ENCODE results near the gene RELL1.

RELL1 gene

GRCh38 chr4:37686373-37687193, at the start of gene RELL1:
Gene RELL1, minus strand, starts transcription at chr4:37686376. Its CDS starts 89 bp downstream, at chr4:37686287.
- peak; percentile 99 for DNase-seq

- DNase-seq, result no peak
These were observed 49.4 kb upstream of the RELL1 start for GRCh38 chr4:37735578-37735977.

- no peak for DNase-seq
These were observed 48.8 kb upstream of the RELL1 start for GRCh38 chr4:37734989-37735388.

GRCh38 chr4:37733240-37733867, 47.2 kb upstream of the RELL1 start:
- DNase-seq, result no peak

GRCh38 chr4:37732526-37733186, 46.5 kb upstream of the RELL1 start:
- no peak for DNase-seq

- DNase-seq, result no peak
These were observed 43.5 kb upstream of the RELL1 start for GRCh38 chr4:37729649-37730004.

GRCh38 chr4:37728064-37728463, 41.9 kb upstream of the RELL1 start:
- DNase-seq, result no peak

- DNase-seq, result no peak
These were observed 41.5 kb upstream of the RELL1 start for GRCh38 chr4:37727635-37728034.

- no peak for DNase-seq
These were observed 40.5 kb upstream of the RELL1 start for GRCh38 chr4:37726666-37727065.

GRCh38 chr4:37725718-37726117, 39.5 kb upstream of the RELL1 start:
- DNase-seq, result no peak

- no peak for DNase-seq
These were observed 36.9 kb upstream of the RELL1 start for GRCh38 chr4:37723067-37723466.

GRCh38 chr4:37721995-37722638, 35.9 kb upstream of the RELL1 start:
- DNase-seq, result peak; percentile 4

- no peak for DNase-seq
These were observed 32.8 kb upstream of the RELL1 start for GRCh38 chr4:37719021-37719420.

GRCh38 chr4:37717576-37717975, 31.4 kb upstream of the RELL1 start:
- no peak for DNase-seq

GRCh38 chr4:37715889-37716402, 29.8 kb upstream of the RELL1 start:
- DNase-seq, result no peak

- no peak for DNase-seq
These were observed 24.3 kb upstream of the RELL1 start for GRCh38 chr4:37710491-37710890.

- DNase-seq, result no peak
These were observed 19.9 kb upstream of the RELL1 start for GRCh38 chr4:37706032-37706431.

GRCh38 chr4:37705571-37705970, 19.4 kb upstream of the RELL1 start:
- no peak for DNase-seq

- no peak for DNase-seq
These were observed 13.8 kb upstream of the RELL1 start for GRCh38 chr4:37699868-37700481.

GRCh38 chr4:37697566-37697965, 11.4 kb upstream of the RELL1 start:
- DNase-seq, result no peak

GRCh38 chr4:37693450-37694190, 7.4 kb upstream of the RELL1 start:
- no peak for DNase-seq

GRCh38 chr4:37693030-37693429, 6.9 kb upstream of the RELL1 start:
- no peak for DNase-seq

Data from CD4-positive, alpha-beta T cell treated with Interleukin-12 subunit alpha and Interleukin-12 subunit beta, for 1 hour (primary cell).